Peyer's patch (tissue), 4 donors: ENCODE data around the gene GRIK4.

Source experiments
- CTCF ChIP-seq, 6 experiments: fragments of 450-650 bp in 4 of 6; fragments of 200-600 bp in 2 of 6; sonication (generic) in 1 of 6; IDR thresholded peaks; one replicate each; pipeline ENCODE4 v1.5.1; 2017 to 2019; ENCODE audit warnings: antibody characterized with exemption in 6 of 6, mild to moderate bottlenecking in 3 of 6, moderate library complexity in 1 of 6
- POLR2A ChIP-seq, 2 donors: fragments of 450-650 bp; IDR thresholded peaks; one replicate each; pipeline ENCODE4 v1.5.1; 2017; ENCODE audit warnings: antibody characterized with exemption in 2 of 2, mild to moderate bottlenecking in 2 of 2, moderate library complexity in 2 of 2

- no peak for TF ChIP-seq CTCF (IDR thresholded peaks at IDR 0.05)
- no peak for TF ChIP-seq POLR2A (IDR thresholded peaks at IDR 0.05)
Observed at GRCh38 chr11:121023848-121024751, 512.6 kb downstream of the GRIK4 start, which contains the start of gene TBCEL.
